IMR-90 (cell line): Measurements from ENCODE around the gene ZNF593. TPM values are rescaled to one million over a fixed set of nuclear protein-coding genes. Genes with fewer than 3 reads are reported as not detected.

ENCODE experiments used
- ATAC-seq: fragments of 200-7000 bp; cut with Tn5 transposase; 2 replicates; pipeline ENCODE4 v1.9.1; 2020; ENCODE audit warnings: low read depth, mild to moderate bottlenecking, moderate library complexity
- BruUV-seq: library from RNA; stranded (reverse); fragments of 400-500 nt; replicated peaks from 2 replicates; lab custom pipeline; 2021; lab: Mats Ljungman, UMichigan
- CTCF ChIA-PET: fragments of 300-600 bp; formaldehyde crosslinking; extraction: SDS; loops from one replicate; lab custom pipeline; 2021; ENCODE audit warnings: antibody characterized with exemption; lab: Yijun Ruan, JAX
- POLR2A ChIA-PET: fragments of 300-600 bp; sonication (Branson Sonifier 250); formaldehyde crosslinking; loops from one replicate; lab custom pipeline; 2022; ENCODE audit warnings: antibody characterized with exemption; ENCODE audit not compliant: unreplicated experiment; lab: Charles Lee
- DNase-seq: peaks from one replicate; pipeline ENCODE4 v3.0.0; 2013
- H2AFZ ChIP-seq: replicated peaks from 2 replicates; pipeline ENCODE3; 2013; ENCODE audit warnings: low read length, mild to moderate bottlenecking; ENCODE audit not compliant: poor library complexity
- H2AK5ac ChIP-seq: 2 replicates; pipeline ENCODE4 v1.6.1; 2013; ENCODE audit warnings: low read depth, low read length, inconsistent platforms
- H2AK9ac ChIP-seq: replicated peaks from 2 replicates; pipeline ENCODE3; 2013; ENCODE audit warnings: mild to moderate bottlenecking, low read depth, low read length, moderate library complexity; ENCODE audit not compliant: poor library complexity
- H2BK120ac ChIP-seq: 2 replicates; pipeline ENCODE4 v1.6.1; 2013; ENCODE audit warnings: low read depth, low read length, inconsistent platforms
- H2BK15ac ChIP-seq: 3 replicates; pipeline ENCODE4 v1.6.1; 2013; ENCODE audit warnings: low read depth, low read length, inconsistent platforms
- H2BK20ac ChIP-seq: 2 replicates; pipeline ENCODE4 v1.6.1; 2013; ENCODE audit warnings: low read depth, mild to moderate bottlenecking, inconsistent platforms, low read length, moderate library complexity
- H2BK5ac ChIP-seq: 2 replicates; pipeline ENCODE4 v1.6.1; 2013; ENCODE audit warnings: mild to moderate bottlenecking, low read depth, low read length, inconsistent platforms; ENCODE audit not compliant: poor library complexity, severe bottlenecking
- H3K14ac ChIP-seq: replicated peaks from 2 replicates; pipeline ENCODE4 v1.6.1; 2013; ENCODE audit warnings: low read depth, low read length, inconsistent platforms
- H3K18ac ChIP-seq: 2 replicates; pipeline ENCODE4 v1.6.1; 2013; ENCODE audit warnings: low read depth, low read length, control low read depth
- H3K23ac ChIP-seq: 2 replicates; pipeline ENCODE4 v1.6.1; 2013; ENCODE audit warnings: low read depth, low read length, inconsistent platforms
- H3K27ac ChIP-seq: 2 replicates; pipeline ENCODE4 v1.5.1; 2013; ENCODE audit warnings: mild to moderate bottlenecking, control low read depth, low read length; ENCODE audit not compliant: insufficient read depth
- H3K27me3 ChIP-seq: 2 replicates; pipeline ENCODE4 v1.6.1; 2013; ENCODE audit warnings: low read length; ENCODE audit not compliant: control insufficient read depth, insufficient read depth
- H3K36me3 ChIP-seq: 2 replicates; pipeline ENCODE4 v1.6.1; 2013; ENCODE audit warnings: low read length, mixed read lengths; ENCODE audit not compliant: control insufficient read depth, insufficient read depth
- H3K4ac ChIP-seq: 2 replicates; pipeline ENCODE4 v1.6.1; 2013; ENCODE audit warnings: low read depth, low read length, inconsistent platforms
- H3K4me1 ChIP-seq: 2 replicates; pipeline ENCODE4 v1.6.1; 2013; ENCODE audit warnings: low read length, mixed read lengths; ENCODE audit not compliant: control insufficient read depth, insufficient read depth
- H3K4me2 ChIP-seq: 2 replicates; pipeline ENCODE4 v1.6.1; 2013; ENCODE audit warnings: low read depth, mild to moderate bottlenecking, control low read depth, low read length, moderate library complexity
- H3K4me3 ChIP-seq: 2 replicates; pipeline ENCODE4 v1.5.1; 2013; ENCODE audit warnings: low read depth, mild to moderate bottlenecking, control low read depth, low read length, moderate library complexity; ENCODE audit not compliant: insufficient read depth
- H3K56ac ChIP-seq: 2 replicates; pipeline ENCODE4 v1.6.1; 2013; ENCODE audit warnings: low read length, inconsistent platforms; ENCODE audit not compliant: insufficient read depth; ENCODE audit errors: extremely low read depth
- H3K79me1 ChIP-seq, 2 experiments: 2 replicates each; pipeline ENCODE4 v1.6.1; 2013; ENCODE audit warnings: low read length in 2 of 2, inconsistent platforms in 1 of 2, low read depth in 1 of 2
- H3K9ac ChIP-seq: 2 replicates; pipeline ENCODE4 v1.6.1; 2013; ENCODE audit warnings: low read depth, low read length, control low read depth
- H3K9me1 ChIP-seq: 2 replicates; pipeline ENCODE4 v1.6.1; 2013; ENCODE audit warnings: low read length, inconsistent platforms; ENCODE audit not compliant: insufficient read depth
- H3K9me3 ChIP-seq: 2 replicates; pipeline ENCODE4 v1.6.1; 2013; ENCODE audit warnings: low read length; ENCODE audit not compliant: control insufficient read depth, insufficient read depth
- H4K20me1 ChIP-seq: 2 replicates; pipeline ENCODE4 v1.6.1; 2013; ENCODE audit warnings: low read length, inconsistent platforms; ENCODE audit not compliant: insufficient read depth
- H4K5ac ChIP-seq: 2 replicates; pipeline ENCODE4 v1.6.1; 2013; ENCODE audit warnings: mild to moderate bottlenecking, low read depth, low read length, control low read depth
- H4K8ac ChIP-seq, 2 experiments: 2 replicates each; pipeline ENCODE4 v1.6.1; 2013; ENCODE audit warnings: low read depth in 2 of 2, low read length in 2 of 2, control low read depth in 1 of 2, inconsistent platforms in 1 of 2
- H4K91ac ChIP-seq: 2 replicates; pipeline ENCODE4 v1.6.1; 2013; ENCODE audit warnings: low read depth, low read length, inconsistent platforms; ENCODE audit not compliant: insufficient read depth
- BHLHE40 ChIP-seq: fragments of 150-350 bp; IDR thresholded peaks from 2 replicates; pipeline ENCODE4 v1.6.1; 2016; ENCODE audit warnings: mild to moderate bottlenecking, low read depth, low read length
- CEBPB ChIP-seq: IDR thresholded peaks from 2 replicates; pipeline ENCODE4 v1.6.1; 2012; ENCODE audit warnings: low read depth, low read length, improper control_type of control experiment
- CHD1 ChIP-seq: IDR thresholded peaks from 2 replicates; pipeline ENCODE4 v1.6.1; 2012; ENCODE audit warnings: low read depth, low read length, improper control_type of control experiment
- FOS ChIP-seq: fragments of 150-350 bp; IDR thresholded peaks from 2 replicates; pipeline ENCODE4 v1.6.1; 2016; ENCODE audit warnings: low read depth, low read length
- MAFK ChIP-seq: IDR thresholded peaks from 2 replicates; pipeline ENCODE4 v1.6.1; 2012; ENCODE audit warnings: low read depth, low read length, improper control_type of control experiment
- MAZ ChIP-seq: IDR thresholded peaks from 2 replicates; pipeline ENCODE4 v1.6.1; 2012; ENCODE audit warnings: low read depth, mild to moderate bottlenecking, low read length, improper control_type of control experiment, moderate library complexity, borderline replicate concordance
- MXI1 ChIP-seq: IDR thresholded peaks from 2 replicates; pipeline ENCODE4 v1.6.1; 2012; ENCODE audit warnings: low read depth, mild to moderate bottlenecking, low read length, moderate library complexity, borderline replicate concordance
- NFE2L2 ChIP-seq: fragments of 150-350 bp; IDR thresholded peaks from 2 replicates; pipeline ENCODE4 v1.6.1; 2016; ENCODE audit warnings: low read depth, mild to moderate bottlenecking, low read length
- POLR2A ChIP-seq: IDR thresholded peaks from 2 replicates; pipeline ENCODE4 v1.6.1; 2012; ENCODE audit warnings: mild to moderate bottlenecking, low read depth, low read length
- RAD21 ChIP-seq: IDR thresholded peaks from 2 replicates; pipeline ENCODE4 v1.6.1; 2012; ENCODE audit warnings: low read length, improper control_type of control experiment
- RCOR1 ChIP-seq: IDR thresholded peaks from 2 replicates; pipeline ENCODE4 v1.6.1; 2012; ENCODE audit warnings: mild to moderate bottlenecking, low read length, improper control_type of control experiment; ENCODE audit not compliant: insufficient replicate concordance
- RFX5 ChIP-seq: IDR thresholded peaks from 2 replicates; pipeline ENCODE4 v1.8.0; 2012; ENCODE audit warnings: low read depth, mild to moderate bottlenecking, low read length, moderate library complexity
- SMC3 ChIP-seq: fragments of 150-350 bp; IDR thresholded peaks from 2 replicates; pipeline ENCODE4 v1.6.1; 2016; ENCODE audit warnings: low read depth, mild to moderate bottlenecking, antibody characterized with exemption, low read length, moderate library complexity
- WGBS, 2 experiments: methylation state at CpG; one replicate each; pipeline versions ENCODE4 v1.1.5 to v1.1.7; 2013; ENCODE audit warnings: missing lambda C conversion rate in 2 of 2; ENCODE audit not compliant: insufficient read length in 1 of 2; ENCODE audit errors: extremely low coverage in 2 of 2; 5-methylcytosine and 5-hydroxymethylcytosine counted together
- dilution Hi-C: fragments of 300-500 bp; cut with HindIII; formaldehyde crosslinking; loops from one replicate; pipeline ENCODE4 v1.14.3; 2018; ENCODE audit warnings: low sequenced_read_pairs; ENCODE audit not compliant: unreplicated experiment
- in situ Hi-C: fragments of 300-500 bp; cut with MboI; formaldehyde crosslinking; loops from 3 replicates; pipeline ENCODE4 v1.14.3; 2019; ENCODE audit warnings: low sequenced_read_pairs, inconsistent platforms, mixed read lengths
- intact Hi-C: fragments of 100-400 bp; cut with micrococcal nuclease; formaldehyde crosslinking; loops from 2 replicates; pipeline ENCODE4 v1.10.0; 2022
- polyA plus RNA-seq, 3 experiments: library from polyadenylated mRNA; depleted of rRNA; stranded (reverse); fragments of >200 nt; gene quantifications; 2 replicates each; pipeline ENCODE4 v1.2.3, GENCODE V29; 2012; ENCODE audit warnings: low replicate concordance in 1 of 3
- total RNA-seq: library from RNA; depleted of rRNA; stranded (reverse); fragments of >200 nt; gene quantifications from 2 replicates; pipeline ENCODE4 v1.2.3, GENCODE V29; 2012
- TF ChIP-seq, protein P1 (sequence below): fragments of 150-350 bp; IDR thresholded peaks from 2 replicates; pipeline ENCODE4 v1.6.1; 2016; ENCODE audit warnings: low read depth, mild to moderate bottlenecking, low read length, moderate library complexity, borderline replicate concordance
- TF ChIP-seq, protein P2 (sequence below): fragments of 150-350 bp; IDR thresholded peaks from 2 replicates; pipeline ENCODE4 v1.6.1; 2017; ENCODE audit warnings: mild to moderate bottlenecking, antibody characterized with exemption, low read length, low read depth
- TF ChIP-seq, protein P3 (sequence below): conservative IDR thresholded peaks from 2 replicates; pipeline ENCODE4 v1.5.1; 2012; ENCODE audit warnings: mild to moderate bottlenecking, low read depth, low read length, improper control_type of control experiment

The ZNF593 gene
- total and polyA plus RNA-seq, 2 of the 4 experiments (the other 2 are of a cell fraction) = 22.2 to 57.7 TPM

DNA sequence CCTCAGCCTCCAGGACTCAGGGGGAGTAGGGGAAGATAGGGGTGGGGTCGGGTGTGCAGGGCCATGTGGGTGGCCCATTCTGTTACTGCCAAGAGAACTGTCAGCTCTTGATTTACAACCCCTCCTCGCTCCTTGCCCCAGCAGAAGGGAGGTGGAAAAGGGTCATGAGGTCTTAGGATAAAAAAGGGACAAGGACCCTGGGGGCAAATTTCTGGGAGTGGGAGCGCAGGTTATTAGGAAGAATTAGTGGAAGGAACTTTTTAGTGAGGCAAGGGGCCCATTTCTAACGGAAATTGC is 10.0 kb upstream of the ZNF593 start:
- no peak overlapping the region for H2AFZ ChIP-seq
- H4K8ac ChIP-seq = no peak overlapping the region
- peaks cover 49% of the 10 kb centered on the region for H3K27me3 ChIP-seq
- ATAC-seq (no peak), DNase-seq (no peak)
- TF ChIP-seq CEBPB (no peak), MXI1 (no peak), RCOR1 (no peak), MAFK (no peak), MAZ (no peak), FOS (no peak), BHLHE40 (no peak), CHD1 (no peak), NFE2L2 (no peak), POLR2A (no peak), SMC3 (no peak), RFX5 (no peak), RAD21 (no peak)
- TF ChIP-seq, protein P1, sequence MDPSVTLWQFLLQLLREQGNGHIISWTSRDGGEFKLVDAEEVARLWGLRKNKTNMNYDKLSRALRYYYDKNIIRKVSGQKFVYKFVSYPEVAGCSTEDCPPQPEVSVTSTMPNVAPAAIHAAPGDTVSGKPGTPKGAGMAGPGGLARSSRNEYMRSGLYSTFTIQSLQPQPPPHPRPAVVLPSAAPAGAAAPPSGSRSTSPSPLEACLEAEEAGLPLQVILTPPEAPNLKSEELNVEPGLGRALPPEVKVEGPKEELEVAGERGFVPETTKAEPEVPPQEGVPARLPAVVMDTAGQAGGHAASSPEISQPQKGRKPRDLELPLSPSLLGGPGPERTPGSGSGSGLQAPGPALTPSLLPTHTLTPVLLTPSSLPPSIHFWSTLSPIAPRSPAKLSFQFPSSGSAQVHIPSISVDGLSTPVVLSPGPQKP = no peak
- TF ChIP-seq, protein P2, sequence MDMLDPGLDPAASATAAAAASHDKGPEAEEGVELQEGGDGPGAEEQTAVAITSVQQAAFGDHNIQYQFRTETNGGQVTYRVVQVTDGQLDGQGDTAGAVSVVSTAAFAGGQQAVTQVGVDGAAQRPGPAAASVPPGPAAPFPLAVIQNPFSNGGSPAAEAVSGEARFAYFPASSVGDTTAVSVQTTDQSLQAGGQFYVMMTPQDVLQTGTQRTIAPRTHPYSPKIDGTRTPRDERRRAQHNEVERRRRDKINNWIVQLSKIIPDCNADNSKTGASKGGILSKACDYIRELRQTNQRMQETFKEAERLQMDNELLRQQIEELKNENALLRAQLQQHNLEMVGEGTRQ = no peak
- TF ChIP-seq, protein P3, sequence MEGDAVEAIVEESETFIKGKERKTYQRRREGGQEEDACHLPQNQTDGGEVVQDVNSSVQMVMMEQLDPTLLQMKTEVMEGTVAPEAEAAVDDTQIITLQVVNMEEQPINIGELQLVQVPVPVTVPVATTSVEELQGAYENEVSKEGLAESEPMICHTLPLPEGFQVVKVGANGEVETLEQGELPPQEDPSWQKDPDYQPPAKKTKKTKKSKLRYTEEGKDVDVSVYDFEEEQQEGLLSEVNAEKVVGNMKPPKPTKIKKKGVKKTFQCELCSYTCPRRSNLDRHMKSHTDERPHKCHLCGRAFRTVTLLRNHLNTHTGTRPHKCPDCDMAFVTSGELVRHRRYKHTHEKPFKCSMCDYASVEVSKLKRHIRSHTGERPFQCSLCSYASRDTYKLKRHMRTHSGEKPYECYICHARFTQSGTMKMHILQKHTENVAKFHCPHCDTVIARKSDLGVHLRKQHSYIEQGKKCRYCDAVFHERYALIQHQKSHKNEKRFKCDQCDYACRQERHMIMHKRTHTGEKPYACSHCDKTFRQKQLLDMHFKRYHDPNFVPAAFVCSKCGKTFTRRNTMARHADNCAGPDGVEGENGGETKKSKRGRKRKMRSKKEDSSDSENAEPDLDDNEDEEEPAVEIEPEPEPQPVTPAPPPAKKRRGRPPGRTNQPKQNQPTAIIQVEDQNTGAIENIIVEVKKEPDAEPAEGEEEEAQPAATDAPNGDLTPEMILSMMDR = no peak
- H2BK20ac ChIP-seq = no peak overlapping the region
- no peaks in the 10 kb centered on the region for H3K9me3 ChIP-seq
- no peak overlapping the region for H3K27ac ChIP-seq
- no peak overlapping the region for H2BK15ac ChIP-seq
- H3K23ac ChIP-seq = no peak overlapping the region
- ChIA-PET CTCF (no interaction called here), POLR2A (no interaction called here)
- H3K14ac ChIP-seq = no peak overlapping the region
- H2BK5ac ChIP-seq = no peak overlapping the region
- BruUV-seq = no TSS peak
- H3K9ac ChIP-seq = no peak overlapping the region
- no peak overlapping the region for H2AK5ac ChIP-seq
- WGBS, 2 experiments = 43% methylated on average over 2 of the region's 4 CpGs; no CpG with 5 or more reads in 1 of the 2 experiments
- H3K9me1 ChIP-seq = no peaks in the 10 kb centered on the region
- H3K4me2 ChIP-seq = no peak overlapping the region
- dilution Hi-C loops = no loop called here
- H2AK9ac ChIP-seq = no peak overlapping the region
- no peak overlapping the region for H2BK120ac ChIP-seq
- H4K5ac ChIP-seq = no peak overlapping the region
- H3K4ac ChIP-seq = no peak overlapping the region
- H3K36me3 ChIP-seq = no peaks in the 10 kb centered on the region
- H3K4me1 ChIP-seq = peaks cover 4% of the 10 kb centered on the region
- no peak overlapping the region for H3K56ac ChIP-seq
- H4K20me1 ChIP-seq = no peaks in the 10 kb centered on the region
- no peak overlapping the region for H3K18ac ChIP-seq
- H4K91ac ChIP-seq = no peak overlapping the region
- in situ Hi-C loops = no loop called here
- intact Hi-C loops = no loop called here
- no peak overlapping the region for H3K4me3 ChIP-seq
- no peaks in the 10 kb centered on the region for H3K79me1 ChIP-seq
